Neural cell (in vitro differentiated cells): ENCODE measurements around the gene CPD. TPM values are rescaled to one million over a fixed set of nuclear protein-coding genes. Genes with fewer than 3 reads are reported as not detected.
"Not testable (repeated sequence)": the region's sequence is repeated elsewhere in the genome, so short reads cannot be mapped to it uniquely, and the experiment has no call there.

Experiments
- H2AFZ ChIP-seq: fragments of 200-600, 300-800 bp; sonication (generic), shearing (Covaris generic); 2 replicates; pipeline ENCODE4 v1.6.0; 2014; ENCODE audit warnings: low read depth, mild to moderate bottlenecking, antibody characterized with exemption, low read length, moderate library complexity
- H3F3A ChIP-seq: fragments of 200-600 bp; shearing (Covaris generic); 2 replicates; pipeline ENCODE4 v1.6.1; 2016; ENCODE audit warnings: mild to moderate bottlenecking, moderate library complexity, mixed read lengths, antibody characterized with exemption, low read length; ENCODE audit not compliant: insufficient read depth, poor library complexity, severe bottlenecking
- H3K27ac ChIP-seq: fragments of 200-600, 300-800 bp; sonication (generic), shearing (Covaris generic); 2 replicates; pipeline ENCODE4 v1.5.1; 2014; ENCODE audit warnings: mild to moderate bottlenecking, low read length, moderate library complexity
- H3K27me3 ChIP-seq: fragments of 300-800, 200-600 bp; sonication (generic), shearing (Covaris generic); 2 replicates; pipeline ENCODE4 v1.6.0; 2014; ENCODE audit warnings: mild to moderate bottlenecking, low read depth, low read length, moderate library complexity; ENCODE audit not compliant: insufficient read depth
- H3K36me3 ChIP-seq: fragments of 300-800, 200-600 bp; sonication (generic), shearing (Covaris generic); 2 replicates; pipeline ENCODE4 v1.5.1; 2014; ENCODE audit warnings: mild to moderate bottlenecking, antibody characterized with exemption, low read length, moderate library complexity; ENCODE audit not compliant: insufficient read depth
- H3K4me2 ChIP-seq: fragments of 300-800, 200-600 bp; sonication (generic), shearing (Covaris generic); 2 replicates; pipeline ENCODE4 v1.6.0; 2014; ENCODE audit warnings: mild to moderate bottlenecking, low read length
- H3K4me3 ChIP-seq: fragments of 300-800, 200-600 bp; sonication (generic), shearing (Covaris generic); 2 replicates; pipeline ENCODE4 v1.5.1; 2014; ENCODE audit warnings: mild to moderate bottlenecking, low read length, moderate library complexity
- H3K79me2 ChIP-seq: fragments of 200-600 bp; shearing (Covaris generic); replicated peaks from 2 replicates; pipeline ENCODE4 v1.6.0; 2014; ENCODE audit warnings: mild to moderate bottlenecking, low read length, moderate library complexity; ENCODE audit not compliant: insufficient read depth
- H3K9ac ChIP-seq: fragments of 300-800, 200-600 bp; sonication (generic), shearing (Covaris generic); 2 replicates; pipeline ENCODE4 v1.6.1; 2016; ENCODE audit warnings: mild to moderate bottlenecking, low read length, mixed read lengths
- H3K9me2 ChIP-seq: fragments of 200-600 bp; shearing (Covaris generic); 2 replicates; pipeline ENCODE4 v1.6.1; 2016; ENCODE audit warnings: mild to moderate bottlenecking, low read length, mixed read lengths; ENCODE audit not compliant: insufficient read depth
- H3K9me3 ChIP-seq: fragments of 200-600, 300-800 bp; sonication (generic), shearing (Covaris generic); 2 replicates; pipeline ENCODE4 v1.6.1; 2016; ENCODE audit warnings: mild to moderate bottlenecking, mixed run types, low read length, moderate library complexity, mixed read lengths
- H4K20me1 ChIP-seq: fragments of 200-600 bp; shearing (Covaris generic); 2 replicates; pipeline ENCODE4 v1.6.1; 2016; ENCODE audit warnings: mild to moderate bottlenecking, mixed run types; ENCODE audit not compliant: insufficient read depth
- EP300 ChIP-seq: fragments of 450-650 bp; conservative IDR thresholded peaks from 2 replicates; pipeline ENCODE4 v1.6.1; 2014; ENCODE audit warnings: antibody characterized with exemption, mild to moderate bottlenecking, moderate library complexity; ENCODE audit not compliant: poor library complexity, severe bottlenecking
- EZH2 ChIP-seq: fragments of 200-600, 300-800 bp; shearing (Covaris generic), sonication (generic); IDR thresholded peaks from 2 replicates; pipeline ENCODE4 v1.6.1; 2014; ENCODE audit warnings: antibody characterized with exemption, low read length, borderline replicate concordance, mild to moderate bottlenecking; ENCODE audit not compliant: insufficient read depth, poor library complexity, severe bottlenecking
- MXI1 ChIP-seq: fragments of 450-650 bp; conservative IDR thresholded peaks from 2 replicates; pipeline ENCODE4 v1.6.1; 2014; ENCODE audit warnings: antibody characterized with exemption, mild to moderate bottlenecking; ENCODE audit not compliant: poor library complexity, severe bottlenecking
- POLR2AphosphoS5 ChIP-seq: IDR thresholded peaks from 2 replicates; pipeline ENCODE4 v1.6.1; 2012
- RAD21 ChIP-seq: fragments of 450-650 bp; conservative IDR thresholded peaks from 2 replicates; pipeline ENCODE4 v1.6.1; 2014; ENCODE audit warnings: antibody characterized with exemption, mild to moderate bottlenecking, moderate library complexity
- SMC3 ChIP-seq: fragments of 450-650 bp; conservative IDR thresholded peaks from 2 replicates; pipeline ENCODE4 v1.6.1; 2014; ENCODE audit warnings: antibody characterized with exemption, mild to moderate bottlenecking, moderate library complexity; ENCODE audit not compliant: poor library complexity
- TAF1 ChIP-seq: IDR thresholded peaks from 2 replicates; pipeline ENCODE4 v1.6.1; 2012; ENCODE audit warnings: low read depth
- polyA plus RNA-seq: library from polyadenylated mRNA; depleted of rRNA; stranded (reverse); fragments of >200 nt; gene quantifications from 2 replicates; pipeline ENCODE4 v1.2.3, GENCODE V29; 2014
- TF ChIP-seq, protein P1 (sequence below): IDR thresholded peaks from 2 replicates; pipeline ENCODE4 v1.6.1; 2012; ENCODE audit warnings: borderline replicate concordance
- TF ChIP-seq, protein P2 (sequence below): fragments of 450-650 bp; IDR thresholded peaks from 2 replicates; pipeline ENCODE4 v1.5.1; 2014; ENCODE audit warnings: antibody characterized with exemption, mild to moderate bottlenecking, moderate library complexity; ENCODE audit not compliant: poor library complexity, severe bottlenecking

Gene CPD
- polyA plus RNA-seq, 1 donor from 2014 or later = 14.1 TPM

DNA sequence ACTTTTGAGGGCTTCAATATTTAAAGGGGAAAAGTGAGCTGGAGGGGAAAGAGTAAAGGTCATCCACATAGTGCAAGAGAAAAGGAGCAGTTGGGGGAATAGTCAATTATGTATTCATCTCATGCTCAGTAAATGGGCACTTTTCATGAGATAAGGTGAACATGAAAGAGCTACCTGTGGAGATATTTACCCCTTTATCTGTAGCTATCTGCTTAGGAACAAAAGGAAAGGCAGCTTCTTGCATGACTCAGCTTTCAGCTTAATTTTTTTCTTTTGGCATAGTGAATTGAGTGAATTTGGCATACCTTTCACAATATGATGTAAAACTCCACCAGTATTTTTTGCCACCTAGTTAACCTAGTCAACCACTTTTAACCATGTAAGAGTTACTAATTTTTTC lies 26.4 kb downstream of the CPD start:
- H3K4me3 ChIP-seq = no peak overlapping the region

DNA sequence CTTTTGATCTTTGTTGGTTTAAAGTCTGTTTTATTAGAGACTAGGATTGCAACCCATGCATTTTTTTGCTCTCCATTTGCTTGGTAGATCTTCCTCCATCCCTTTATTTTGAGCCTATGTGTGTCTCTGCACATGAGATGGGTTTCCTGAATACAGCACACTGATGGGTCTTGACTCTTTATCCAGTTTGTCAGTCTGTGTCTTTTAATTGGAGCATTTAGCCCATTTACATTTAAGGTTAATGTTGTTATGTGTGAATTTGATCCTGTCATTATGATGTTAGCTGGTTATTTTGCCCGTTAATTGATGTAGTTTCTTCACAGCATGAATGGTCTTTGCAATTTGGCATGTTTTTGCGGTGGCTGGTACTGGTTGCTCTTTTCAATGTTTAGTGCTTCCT lies 31.9 kb downstream of the CPD start:
- not testable (repeated sequence) for H3K4me2 ChIP-seq, H3K36me3 ChIP-seq, H3K9me2 ChIP-seq, H2AFZ ChIP-seq, H3K27ac ChIP-seq, H3K79me2 ChIP-seq, H3K9ac ChIP-seq, H3F3A ChIP-seq, H3K9me3 ChIP-seq, H4K20me1 ChIP-seq, H3K27me3 ChIP-seq, H3K4me3 ChIP-seq

More for the DNA sequence above, 26.4 kb downstream of the CPD start:
- Histone ChIP-seq H3K27ac (no peak overlapping the region), H3K9ac (no peak overlapping the region), H3K9me3 (no peaks in the 10 kb centered on the region), H4K20me1 (no peaks in the 10 kb centered on the region), H3F3A (no peaks in the 10 kb centered on the region), H3K9me2 (no peaks in the 10 kb centered on the region), H3K79me2 (peaks cover 4% of the 10 kb centered on the region), H3K4me2 (no peak overlapping the region), H3K36me3 (peaks cover 4% of the 10 kb centered on the region), H3K27me3 (no peaks in the 10 kb centered on the region), H2AFZ (no peak overlapping the region)
- TF ChIP-seq EZH2 (no peak), RAD21 (no peak)

DNA sequence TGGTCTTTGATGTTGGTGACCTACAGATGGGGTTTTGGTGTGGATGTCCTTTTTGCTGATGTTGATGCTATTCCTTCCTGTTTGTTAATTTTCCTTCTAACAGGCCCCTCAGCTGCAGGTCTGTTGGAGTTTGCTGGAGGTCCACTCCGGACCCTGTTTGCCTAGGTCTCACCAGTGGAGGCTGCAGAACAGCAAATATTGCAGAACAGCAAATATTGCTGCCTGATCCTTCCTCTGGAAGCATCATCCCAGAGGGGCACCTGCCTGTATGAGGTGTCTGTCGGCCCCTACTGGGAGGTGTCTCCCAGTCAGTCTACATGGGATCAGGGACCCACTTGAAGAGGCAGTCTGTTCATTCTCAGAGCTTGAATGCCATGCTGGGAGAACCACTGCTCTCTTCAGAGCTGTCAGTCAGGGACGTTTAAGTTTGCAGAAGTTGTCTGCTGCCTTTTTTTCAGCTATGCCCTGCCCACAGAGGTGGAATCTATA lies 33.3 kb downstream of the CPD start:
- not testable (repeated sequence) for H3K9me3 ChIP-seq, H2AFZ ChIP-seq, H3K4me3 ChIP-seq, H3K4me2 ChIP-seq, H3K27me3 ChIP-seq, H3K9me2 ChIP-seq, H4K20me1 ChIP-seq, H3K27ac ChIP-seq, H3F3A ChIP-seq, H3K9ac ChIP-seq, H3K79me2 ChIP-seq, H3K36me3 ChIP-seq

DNA sequence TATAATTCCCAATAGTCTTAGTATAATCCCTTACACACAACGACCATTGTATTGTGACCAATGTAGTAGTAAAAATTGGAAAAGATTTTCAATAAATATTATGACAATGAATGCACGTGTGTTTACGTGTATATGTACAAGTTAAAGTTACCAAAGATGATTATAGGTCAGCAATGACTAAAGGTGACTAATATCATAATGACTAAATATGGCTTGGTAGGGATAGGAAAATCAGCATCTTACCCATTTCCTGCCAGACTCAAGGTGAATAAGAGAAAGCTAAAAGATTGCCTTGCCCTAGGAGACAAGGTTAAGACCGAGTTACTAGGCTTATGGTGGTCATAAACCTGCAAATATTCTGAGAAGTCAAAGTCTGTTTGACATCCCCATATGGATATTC lies 34.4 kb downstream of the CPD start:
- Histone ChIP-seq H3K27me3 (no peaks in the 10 kb centered on the region), H3K36me3 (no peaks in the 10 kb centered on the region), H3K4me2 (no peak overlapping the region), H3K9ac (no peak overlapping the region), H3K79me2 (no peaks in the 10 kb centered on the region), H3F3A (no peaks in the 10 kb centered on the region), H3K9me3 (no peaks in the 10 kb centered on the region), H3K27ac (no peak overlapping the region), H4K20me1 (no peaks in the 10 kb centered on the region), H3K4me3 (no peak overlapping the region), H2AFZ (no peak overlapping the region), H3K9me2 (no peaks in the 10 kb centered on the region)
- TF ChIP-seq SMC3 (no peak), TAF1 (no peak), POLR2AphosphoS5 (no peak), MXI1 (no peak), RAD21 (no peak), EP300 (no peak), EZH2 (no peak)
- TF ChIP-seq, protein P1, sequence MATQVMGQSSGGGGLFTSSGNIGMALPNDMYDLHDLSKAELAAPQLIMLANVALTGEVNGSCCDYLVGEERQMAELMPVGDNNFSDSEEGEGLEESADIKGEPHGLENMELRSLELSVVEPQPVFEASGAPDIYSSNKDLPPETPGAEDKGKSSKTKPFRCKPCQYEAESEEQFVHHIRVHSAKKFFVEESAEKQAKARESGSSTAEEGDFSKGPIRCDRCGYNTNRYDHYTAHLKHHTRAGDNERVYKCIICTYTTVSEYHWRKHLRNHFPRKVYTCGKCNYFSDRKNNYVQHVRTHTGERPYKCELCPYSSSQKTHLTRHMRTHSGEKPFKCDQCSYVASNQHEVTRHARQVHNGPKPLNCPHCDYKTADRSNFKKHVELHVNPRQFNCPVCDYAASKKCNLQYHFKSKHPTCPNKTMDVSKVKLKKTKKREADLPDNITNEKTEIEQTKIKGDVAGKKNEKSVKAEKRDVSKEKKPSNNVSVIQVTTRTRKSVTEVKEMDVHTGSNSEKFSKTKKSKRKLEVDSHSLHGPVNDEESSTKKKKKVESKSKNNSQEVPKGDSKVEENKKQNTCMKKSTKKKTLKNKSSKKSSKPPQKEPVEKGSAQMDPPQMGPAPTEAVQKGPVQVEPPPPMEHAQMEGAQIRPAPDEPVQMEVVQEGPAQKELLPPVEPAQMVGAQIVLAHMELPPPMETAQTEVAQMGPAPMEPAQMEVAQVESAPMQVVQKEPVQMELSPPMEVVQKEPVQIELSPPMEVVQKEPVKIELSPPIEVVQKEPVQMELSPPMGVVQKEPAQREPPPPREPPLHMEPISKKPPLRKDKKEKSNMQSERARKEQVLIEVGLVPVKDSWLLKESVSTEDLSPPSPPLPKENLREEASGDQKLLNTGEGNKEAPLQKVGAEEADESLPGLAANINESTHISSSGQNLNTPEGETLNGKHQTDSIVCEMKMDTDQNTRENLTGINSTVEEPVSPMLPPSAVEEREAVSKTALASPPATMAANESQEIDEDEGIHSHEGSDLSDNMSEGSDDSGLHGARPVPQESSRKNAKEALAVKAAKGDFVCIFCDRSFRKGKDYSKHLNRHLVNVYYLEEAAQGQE = no peak
- TF ChIP-seq, protein P2, sequence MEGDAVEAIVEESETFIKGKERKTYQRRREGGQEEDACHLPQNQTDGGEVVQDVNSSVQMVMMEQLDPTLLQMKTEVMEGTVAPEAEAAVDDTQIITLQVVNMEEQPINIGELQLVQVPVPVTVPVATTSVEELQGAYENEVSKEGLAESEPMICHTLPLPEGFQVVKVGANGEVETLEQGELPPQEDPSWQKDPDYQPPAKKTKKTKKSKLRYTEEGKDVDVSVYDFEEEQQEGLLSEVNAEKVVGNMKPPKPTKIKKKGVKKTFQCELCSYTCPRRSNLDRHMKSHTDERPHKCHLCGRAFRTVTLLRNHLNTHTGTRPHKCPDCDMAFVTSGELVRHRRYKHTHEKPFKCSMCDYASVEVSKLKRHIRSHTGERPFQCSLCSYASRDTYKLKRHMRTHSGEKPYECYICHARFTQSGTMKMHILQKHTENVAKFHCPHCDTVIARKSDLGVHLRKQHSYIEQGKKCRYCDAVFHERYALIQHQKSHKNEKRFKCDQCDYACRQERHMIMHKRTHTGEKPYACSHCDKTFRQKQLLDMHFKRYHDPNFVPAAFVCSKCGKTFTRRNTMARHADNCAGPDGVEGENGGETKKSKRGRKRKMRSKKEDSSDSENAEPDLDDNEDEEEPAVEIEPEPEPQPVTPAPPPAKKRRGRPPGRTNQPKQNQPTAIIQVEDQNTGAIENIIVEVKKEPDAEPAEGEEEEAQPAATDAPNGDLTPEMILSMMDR = no peak
